Measurements from ENCODE around the gene PRMT7. TPM values are rescaled to one million over a fixed set of nuclear protein-coding genes. Genes with fewer than 3 reads are reported as not detected.
A peak's percentile ranks its signal among the peaks of the same experiment; 100 is the strongest.

PRMT7 gene
- total RNA-seq (2014; rRNA removed; shearing (Covaris generic)): 39.4 and 51.7 TPM in 2 replicates
- 197 and 239 TPM in 2 replicates for polyA plus RNA-seq (2014; cell fraction: nucleus; rRNA removed)

GRCh38 chr16:68310774-68311511 lies at the start of gene PRMT7, which contains the start of gene SLC7A6OS:
TSS of gene PRMT7 (plus strand) at chr16:68311019. CDS start at chr16:68315980, 4,961 bp downstream.
TSS of gene SLC7A6OS (minus strand) at chr16:68310946. CDS start at chr16:68310926, 20 bp downstream.
- DNase-seq (ENCODE audit: extremely low read depth, low read depth): peak; percentile 90

- no peak for DNase-seq (ENCODE audit: extremely low read depth, low read depth)
Measured at GRCh38 chr16:68263559-68264127, 47.2 kb upstream of the PRMT7 start.

GRCh38 chr16:68264128-68265077 lies 46.4 kb upstream of the PRMT7 start, which contains the start of gene SLC7A6:
TSS of gene SLC7A6 (plus strand) at chr16:68264526. CDS start at chr16:68274727, 10,201 bp downstream.
- DNase-seq (ENCODE audit: extremely low read depth, low read depth): peak; percentile 69

GRCh38 chr16:68265078-68265920 lies 45.5 kb upstream of the PRMT7 start:
- DNase-seq (ENCODE audit: extremely low read depth, low read depth): peak; percentile 75

GRCh38 chr16:68267612-68268405 lies 43.0 kb upstream of the PRMT7 start:
- no peak for DNase-seq (ENCODE audit: extremely low read depth, low read depth)

- no peak for DNase-seq (ENCODE audit: extremely low read depth, low read depth)
Measured at GRCh38 chr16:68269793-68270192, 41.0 kb upstream of the PRMT7 start.

GRCh38 chr16:68270353-68270752 lies 40.5 kb upstream of the PRMT7 start:
- no peak for DNase-seq (ENCODE audit: extremely low read depth, low read depth)

- DNase-seq (ENCODE audit: extremely low read depth, low read depth): no peak
Measured at GRCh38 chr16:68272507-68273209, 38.2 kb upstream of the PRMT7 start.

- no peak for DNase-seq (ENCODE audit: extremely low read depth, low read depth)
Measured at GRCh38 chr16:68273459-68273858, 37.4 kb upstream of the PRMT7 start.

- no peak for DNase-seq (ENCODE audit: extremely low read depth, low read depth)
Measured at GRCh38 chr16:68273896-68274295, 36.9 kb upstream of the PRMT7 start.

GRCh38 chr16:68274441-68274840 lies 36.4 kb upstream of the PRMT7 start:
- no peak for DNase-seq (ENCODE audit: extremely low read depth, low read depth)

GRCh38 chr16:68275611-68276191 lies 35.1 kb upstream of the PRMT7 start:
- DNase-seq (ENCODE audit: extremely low read depth, low read depth): no peak

- DNase-seq (ENCODE audit: extremely low read depth, low read depth): no peak
Measured at GRCh38 chr16:68276223-68276622, 34.6 kb upstream of the PRMT7 start.

GRCh38 chr16:68279726-68280558 lies 30.9 kb upstream of the PRMT7 start:
- no peak for DNase-seq (ENCODE audit: extremely low read depth, low read depth)

- DNase-seq (ENCODE audit: extremely low read depth, low read depth): no peak
Measured at GRCh38 chr16:68281368-68282063, 29.3 kb upstream of the PRMT7 start.

- DNase-seq (ENCODE audit: extremely low read depth, low read depth): no peak
Measured at GRCh38 chr16:68282064-68282452, 28.8 kb upstream of the PRMT7 start.

GRCh38 chr16:68283346-68283745 lies 27.5 kb upstream of the PRMT7 start:
- DNase-seq (ENCODE audit: extremely low read depth, low read depth): no peak

Measured in NCI-H460 (cell line).